ENCODE data around the gene ARID2.

The ARID2 gene

DNA sequence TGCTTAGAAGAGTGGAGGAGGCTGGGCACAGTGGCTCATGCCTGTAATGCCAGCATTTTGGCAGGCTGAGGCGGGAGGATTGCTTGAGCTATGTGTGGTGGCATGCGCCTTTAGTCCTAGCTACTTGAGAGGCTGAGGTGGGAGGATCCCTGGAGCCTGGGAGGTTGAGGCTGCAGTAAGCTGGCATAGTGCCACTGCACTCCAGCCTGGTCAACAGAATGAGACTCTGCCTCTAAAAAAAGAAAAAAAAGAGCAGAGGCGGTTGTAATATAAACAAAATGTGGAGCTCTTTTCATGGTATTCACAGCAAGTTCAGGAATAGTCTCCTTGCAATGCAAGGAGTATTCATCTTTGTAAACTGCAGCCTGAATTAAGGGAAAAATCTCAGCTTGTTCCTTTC is 27.2 kb downstream of the ARID2 start:
- Histone ChIP-seq H3K79me2 (ENCODE audit: insufficient read depth, low read length) (peaks cover 31% of the 10 kb centered on the region), H3K27ac (ENCODE audit: low read depth, low read length, poor library complexity, severe bottlenecking) (no peak overlapping the region), H3K4me2 (ENCODE audit: low read length) (no peak overlapping the region), H3K4me1 (ENCODE audit: insufficient read depth, low read length, severe bottlenecking) (no peaks in the 10 kb centered on the region), H3K9me3 (ENCODE audit: low read length) (no peaks in the 10 kb centered on the region), H3K9ac (ENCODE audit: low read length) (no peak overlapping the region), H3K36me3 (ENCODE audit: insufficient read depth, low read length) (peaks cover 10% of the 10 kb centered on the region; the same call in 1 of the 2 replicates), H4K20me1 (ENCODE audit: insufficient read depth, low read length) (no peaks in the 10 kb centered on the region), H3K9me2 (ENCODE audit: low read depth, low read length) (no peaks in the 10 kb centered on the region), H2AFZ (ENCODE audit: low read length) (no peak overlapping the region), H3K27me3 (ENCODE audit: insufficient read depth, low read length) (no peaks in the 10 kb centered on the region), H3F3A (ENCODE audit: insufficient read depth, low read length) (no peaks in the 10 kb centered on the region), H3K4me3 (ENCODE audit: low read depth, low read length, poor library complexity, severe bottlenecking) (no peak overlapping the region)
- TF ChIP-seq EZH2 (IDR thresholded peaks at IDR 0.05; ENCODE audit: borderline replicate concordance, low read length), result no peak
- TF ChIP-seq, protein P1, sequence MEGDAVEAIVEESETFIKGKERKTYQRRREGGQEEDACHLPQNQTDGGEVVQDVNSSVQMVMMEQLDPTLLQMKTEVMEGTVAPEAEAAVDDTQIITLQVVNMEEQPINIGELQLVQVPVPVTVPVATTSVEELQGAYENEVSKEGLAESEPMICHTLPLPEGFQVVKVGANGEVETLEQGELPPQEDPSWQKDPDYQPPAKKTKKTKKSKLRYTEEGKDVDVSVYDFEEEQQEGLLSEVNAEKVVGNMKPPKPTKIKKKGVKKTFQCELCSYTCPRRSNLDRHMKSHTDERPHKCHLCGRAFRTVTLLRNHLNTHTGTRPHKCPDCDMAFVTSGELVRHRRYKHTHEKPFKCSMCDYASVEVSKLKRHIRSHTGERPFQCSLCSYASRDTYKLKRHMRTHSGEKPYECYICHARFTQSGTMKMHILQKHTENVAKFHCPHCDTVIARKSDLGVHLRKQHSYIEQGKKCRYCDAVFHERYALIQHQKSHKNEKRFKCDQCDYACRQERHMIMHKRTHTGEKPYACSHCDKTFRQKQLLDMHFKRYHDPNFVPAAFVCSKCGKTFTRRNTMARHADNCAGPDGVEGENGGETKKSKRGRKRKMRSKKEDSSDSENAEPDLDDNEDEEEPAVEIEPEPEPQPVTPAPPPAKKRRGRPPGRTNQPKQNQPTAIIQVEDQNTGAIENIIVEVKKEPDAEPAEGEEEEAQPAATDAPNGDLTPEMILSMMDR (IDR thresholded peaks at IDR 0.05; ENCODE audit: low read length), result no peak

- H4K20me1 ChIP-seq (ENCODE audit: insufficient read depth, low read length), result no peaks in the 10 kb centered on the region
Observed at GRCh38 chr12:45757172-45757571, 27.7 kb downstream of the ARID2 start.

GRCh38 chr12:45760333-45760732 is 30.8 kb downstream of the ARID2 start:
- H3K4me2 ChIP-seq (ENCODE audit: low read length), result no peak overlapping the region
- no peak overlapping the region for H3K4me3 ChIP-seq (ENCODE audit: low read depth, low read length, poor library complexity, severe bottlenecking)
- no peak overlapping the region for H3K9ac ChIP-seq (ENCODE audit: low read length)
- peaks cover 4% of the 10 kb centered on the region for H3K4me1 ChIP-seq (ENCODE audit: insufficient read depth, low read length, severe bottlenecking)
- H4K20me1 ChIP-seq (ENCODE audit: insufficient read depth, low read length), result no peaks in the 10 kb centered on the region
- H3K36me3 ChIP-seq (ENCODE audit: insufficient read depth, low read length), result no peaks in the 10 kb centered on the region
- H3K79me2 ChIP-seq (ENCODE audit: insufficient read depth, low read length), result peaks cover 55% of the 10 kb centered on the region
- H2AFZ ChIP-seq (ENCODE audit: low read length), result no peak overlapping the region
- H3K27ac ChIP-seq (ENCODE audit: low read depth, low read length, poor library complexity, severe bottlenecking), result no peak overlapping the region
- H3K9me3 ChIP-seq (ENCODE audit: low read length), result no peaks in the 10 kb centered on the region
- TF ChIP-seq, protein P1 (IDR thresholded peaks at IDR 0.05; ENCODE audit: low read length), result no peak
- no peak for TF ChIP-seq EZH2 (IDR thresholded peaks at IDR 0.05; ENCODE audit: borderline replicate concordance, low read length)
- no peaks in the 10 kb centered on the region; the same call in 1 of the 2 replicates for H3F3A ChIP-seq (ENCODE audit: insufficient read depth, low read length)
- no peaks in the 10 kb centered on the region for H3K9me2 ChIP-seq (ENCODE audit: low read depth, low read length)
- no peaks in the 10 kb centered on the region for H3K27me3 ChIP-seq (ENCODE audit: insufficient read depth, low read length)

More at GRCh38 chr12:45757172-45757571, 27.7 kb downstream of the ARID2 start:
- no peak overlapping the region for H2AFZ ChIP-seq (ENCODE audit: low read length)
- H3K27me3 ChIP-seq (ENCODE audit: insufficient read depth, low read length), result no peaks in the 10 kb centered on the region
- no peaks in the 10 kb centered on the region for H3F3A ChIP-seq (ENCODE audit: insufficient read depth, low read length)
- no peak overlapping the region for H3K27ac ChIP-seq (ENCODE audit: low read depth, low read length, poor library complexity, severe bottlenecking)
- H3K9me2 ChIP-seq (ENCODE audit: low read depth, low read length), result no peaks in the 10 kb centered on the region
- no peak overlapping the region for H3K4me2 ChIP-seq (ENCODE audit: low read length)
- peaks cover 10% of the 10 kb centered on the region; the same call in 1 of the 2 replicates for H3K36me3 ChIP-seq (ENCODE audit: insufficient read depth, low read length)
- TF ChIP-seq, protein P1 (IDR thresholded peaks at IDR 0.05; ENCODE audit: low read length), result no peak
- TF ChIP-seq EZH2 (IDR thresholded peaks at IDR 0.05; ENCODE audit: borderline replicate concordance, low read length), result no peak
- peaks cover 32% of the 10 kb centered on the region for H3K79me2 ChIP-seq (ENCODE audit: insufficient read depth, low read length)
- no peak overlapping the region for H3K9ac ChIP-seq (ENCODE audit: low read length)
- H3K9me3 ChIP-seq (ENCODE audit: low read length), result no peaks in the 10 kb centered on the region
- peaks cover 2% of the 10 kb centered on the region for H3K4me1 ChIP-seq (ENCODE audit: insufficient read depth, low read length, severe bottlenecking)
- H3K4me3 ChIP-seq (ENCODE audit: low read depth, low read length, poor library complexity, severe bottlenecking), result no peak overlapping the region

Data from OCI-LY1 (cell line).